ENCODE results near the gene DGKH.
"Not testable (repeated sequence)": the region's sequence is repeated elsewhere in the genome, so short reads cannot be mapped to it uniquely, and the experiment has no call there.

The DGKH gene

GRCh38 chr13:42041684-42042035 is 6.8 kb upstream of the DGKH start:
- DNase-seq: peak; percentile 79

- DNase-seq: no peak
Observed at GRCh38 chr13:42043676-42044075, 4.8 kb upstream of the DGKH start.

- no peak for DNase-seq
Observed at GRCh38 chr13:42046448-42046847, 2.0 kb upstream of the DGKH start.

- peak; percentile 81 for DNase-seq
Observed at GRCh38 chr13:42047561-42048341, 697 bp upstream of the DGKH start.

GRCh38 chr13:42048684-42049453 is 421 bp downstream of the DGKH start:
- peak; percentile 88 for DNase-seq

GRCh38 chr13:42049454-42049813 is 986 bp downstream of the DGKH start:
- DNase-seq: no peak

- no peak for DNase-seq
Observed at GRCh38 chr13:42054798-42055499, 6.5 kb downstream of the DGKH start.

- DNase-seq: no peak
Observed at GRCh38 chr13:42055500-42056085, 7.1 kb downstream of the DGKH start.

- no peak for DNase-seq
Observed at GRCh38 chr13:42056146-42056545, 7.7 kb downstream of the DGKH start.

- DNase-seq: no peak
Observed at GRCh38 chr13:42056583-42056982, 8.1 kb downstream of the DGKH start.

- no peak for DNase-seq
Observed at GRCh38 chr13:42057918-42058530, 9.6 kb downstream of the DGKH start.

GRCh38 chr13:42061943-42062342 is 13.5 kb downstream of the DGKH start:
- no peak for DNase-seq

GRCh38 chr13:42063105-42063504 is 14.7 kb downstream of the DGKH start:
- DNase-seq: peak; percentile 79

- DNase-seq: no peak
Observed at GRCh38 chr13:42064259-42064658, 15.8 kb downstream of the DGKH start.

- DNase-seq: peak; percentile 55
Observed at GRCh38 chr13:42064966-42065365, 16.5 kb downstream of the DGKH start.

- DNase-seq: peak; percentile 56
Observed at GRCh38 chr13:42065414-42065813, 17.0 kb downstream of the DGKH start.

GRCh38 chr13:42066542-42066941 is 18.1 kb downstream of the DGKH start:
- no peak for DNase-seq

GRCh38 chr13:42068886-42069285 is 20.4 kb downstream of the DGKH start:
- no peak for DNase-seq

GRCh38 chr13:42070599-42070998 is 22.2 kb downstream of the DGKH start:
- DNase-seq: not testable (repeated sequence)

- DNase-seq: not testable (repeated sequence)
Observed at GRCh38 chr13:42071179-42071578, 22.7 kb downstream of the DGKH start.

- DNase-seq: no peak
Observed at GRCh38 chr13:42071672-42072419, 23.4 kb downstream of the DGKH start.

- no peak for DNase-seq
Observed at GRCh38 chr13:42073683-42074082, 25.2 kb downstream of the DGKH start.

All from islet precursor cell (in vitro differentiated cells).